Testis (tissue), 2 donors: ENCODE measurements around the gene RIMBP2.

Source experiments
- POLR2A ChIP-seq: fragments of 450-650 bp; IDR thresholded peaks from one replicate; pipeline ENCODE4 v1.6.1; 2017; ENCODE audit warnings: antibody characterized with exemption, mild to moderate bottlenecking, moderate library complexity
- TF ChIP-seq, protein P1 (sequence below), 3 experiments: fragments of 450-650 bp in 2 of 3; fragments of 200-600 bp in 1 of 3; sonication (generic) in 1 of 3; IDR thresholded peaks; one replicate each; pipeline ENCODE4 v1.5.1; 2016 to 2019; ENCODE audit warnings: antibody characterized with exemption in 3 of 3, mild to moderate bottlenecking in 2 of 3, moderate library complexity in 1 of 3

DNA sequence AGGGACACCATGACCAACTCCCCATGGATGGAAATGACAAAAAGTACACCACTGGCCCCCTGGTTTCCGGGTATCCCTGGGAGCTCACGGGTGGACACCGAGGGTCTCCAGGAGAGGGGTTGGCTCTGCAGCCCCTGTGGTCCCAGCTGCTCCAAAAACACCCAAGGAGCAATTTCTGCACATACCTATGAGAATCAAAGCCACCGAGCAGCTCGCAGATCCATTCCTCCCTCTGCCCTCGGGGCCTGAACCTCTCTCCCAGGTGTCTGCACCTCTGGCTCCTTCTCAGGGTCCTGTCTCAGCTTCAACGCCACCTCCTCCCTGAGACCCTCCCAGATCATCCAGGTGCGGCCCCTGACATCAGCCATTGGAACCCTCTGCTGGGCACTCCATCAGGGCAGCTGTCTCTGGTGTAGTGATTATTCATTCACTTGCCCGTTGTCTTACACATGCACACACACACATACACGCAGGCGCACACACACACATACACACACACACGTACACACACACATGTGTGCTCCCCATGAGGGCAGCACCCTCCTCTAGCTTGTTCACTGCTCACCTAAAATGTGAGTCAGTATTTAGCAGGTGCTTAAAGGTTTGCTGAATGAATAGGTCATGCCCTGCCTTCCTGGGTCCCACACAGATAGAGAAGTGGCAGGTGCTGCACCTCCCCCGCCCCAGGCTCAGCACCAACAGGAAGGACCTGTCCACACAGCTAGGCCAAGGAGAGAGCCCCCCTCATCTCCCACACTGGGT is 5.9 kb downstream of the RIMBP2 start:
- TF ChIP-seq, protein P1, sequence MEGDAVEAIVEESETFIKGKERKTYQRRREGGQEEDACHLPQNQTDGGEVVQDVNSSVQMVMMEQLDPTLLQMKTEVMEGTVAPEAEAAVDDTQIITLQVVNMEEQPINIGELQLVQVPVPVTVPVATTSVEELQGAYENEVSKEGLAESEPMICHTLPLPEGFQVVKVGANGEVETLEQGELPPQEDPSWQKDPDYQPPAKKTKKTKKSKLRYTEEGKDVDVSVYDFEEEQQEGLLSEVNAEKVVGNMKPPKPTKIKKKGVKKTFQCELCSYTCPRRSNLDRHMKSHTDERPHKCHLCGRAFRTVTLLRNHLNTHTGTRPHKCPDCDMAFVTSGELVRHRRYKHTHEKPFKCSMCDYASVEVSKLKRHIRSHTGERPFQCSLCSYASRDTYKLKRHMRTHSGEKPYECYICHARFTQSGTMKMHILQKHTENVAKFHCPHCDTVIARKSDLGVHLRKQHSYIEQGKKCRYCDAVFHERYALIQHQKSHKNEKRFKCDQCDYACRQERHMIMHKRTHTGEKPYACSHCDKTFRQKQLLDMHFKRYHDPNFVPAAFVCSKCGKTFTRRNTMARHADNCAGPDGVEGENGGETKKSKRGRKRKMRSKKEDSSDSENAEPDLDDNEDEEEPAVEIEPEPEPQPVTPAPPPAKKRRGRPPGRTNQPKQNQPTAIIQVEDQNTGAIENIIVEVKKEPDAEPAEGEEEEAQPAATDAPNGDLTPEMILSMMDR (IDR thresholded peaks at IDR 0.05), result no peak
- TF ChIP-seq POLR2A, result no peak
